OCI-M1 (cell line): ENCODE measurements around the gene IRF8.
"Not testable (repeated sequence)": the region's sequence is repeated elsewhere in the genome, so short reads cannot be mapped to it uniquely, and the experiment has no call there.

ENCODE experiments used
- DNase-seq: peaks from one replicate; lab custom pipeline; 2025; lab: John Stamatoyannopoulos, UW

IRF8 gene, protein sequence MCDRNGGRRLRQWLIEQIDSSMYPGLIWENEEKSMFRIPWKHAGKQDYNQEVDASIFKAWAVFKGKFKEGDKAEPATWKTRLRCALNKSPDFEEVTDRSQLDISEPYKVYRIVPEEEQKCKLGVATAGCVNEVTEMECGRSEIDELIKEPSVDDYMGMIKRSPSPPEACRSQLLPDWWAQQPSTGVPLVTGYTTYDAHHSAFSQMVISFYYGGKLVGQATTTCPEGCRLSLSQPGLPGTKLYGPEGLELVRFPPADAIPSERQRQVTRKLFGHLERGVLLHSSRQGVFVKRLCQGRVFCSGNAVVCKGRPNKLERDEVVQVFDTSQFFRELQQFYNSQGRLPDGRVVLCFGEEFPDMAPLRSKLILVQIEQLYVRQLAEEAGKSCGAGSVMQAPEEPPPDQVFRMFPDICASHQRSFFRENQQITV

DNA sequence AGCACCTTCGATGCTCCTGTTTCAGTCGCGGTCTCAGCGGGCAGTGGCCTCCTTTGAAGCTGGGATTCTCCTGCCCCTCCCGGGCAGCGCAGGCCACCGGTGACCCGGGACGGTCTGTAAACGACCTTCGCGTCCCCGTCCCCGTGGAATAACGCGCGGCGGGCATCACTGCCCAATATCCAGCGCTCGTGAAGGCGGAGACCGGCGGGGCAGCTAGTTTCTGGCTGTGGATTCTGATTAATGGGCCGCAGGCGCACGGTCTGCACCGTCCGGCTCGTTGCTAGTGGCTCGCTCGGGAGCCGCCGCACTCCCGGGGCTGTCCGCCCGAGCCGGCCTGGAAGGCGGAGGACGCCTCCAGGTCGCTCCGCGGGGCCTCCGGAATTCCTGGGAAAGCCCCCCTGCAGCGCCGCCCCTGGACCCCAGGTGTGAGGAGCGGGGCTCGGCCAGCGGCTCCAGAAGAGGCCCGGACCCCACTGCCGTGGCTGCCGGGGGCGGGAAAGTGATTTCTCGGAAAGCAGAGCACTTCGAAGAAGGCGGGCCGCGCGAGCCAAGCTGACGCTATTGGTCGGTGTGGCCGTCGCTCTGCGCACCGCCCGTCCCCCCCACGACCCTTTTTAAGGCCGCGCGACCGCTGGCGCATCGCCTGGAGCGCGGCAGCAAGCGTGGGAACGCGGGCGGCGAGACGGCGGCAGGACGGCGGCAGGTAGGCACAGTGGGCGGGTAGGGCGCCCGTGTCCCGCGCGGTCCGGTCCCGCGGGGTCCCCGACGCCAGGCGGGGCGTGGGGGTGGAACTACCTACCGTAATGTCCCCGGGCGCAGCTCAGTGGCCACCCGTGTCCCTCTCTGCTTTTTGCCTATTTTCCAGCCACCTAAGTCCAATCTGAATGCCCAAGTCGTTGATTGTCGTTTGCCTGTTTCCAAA lies at the start of gene IRF8:
Gene IRF8 (plus strand): TSS at position 642 of the 922 bp plus-strand sequence. CDS start 3,854 bp downstream, outside the sequence.
- DNase-seq = no peak

DNA sequence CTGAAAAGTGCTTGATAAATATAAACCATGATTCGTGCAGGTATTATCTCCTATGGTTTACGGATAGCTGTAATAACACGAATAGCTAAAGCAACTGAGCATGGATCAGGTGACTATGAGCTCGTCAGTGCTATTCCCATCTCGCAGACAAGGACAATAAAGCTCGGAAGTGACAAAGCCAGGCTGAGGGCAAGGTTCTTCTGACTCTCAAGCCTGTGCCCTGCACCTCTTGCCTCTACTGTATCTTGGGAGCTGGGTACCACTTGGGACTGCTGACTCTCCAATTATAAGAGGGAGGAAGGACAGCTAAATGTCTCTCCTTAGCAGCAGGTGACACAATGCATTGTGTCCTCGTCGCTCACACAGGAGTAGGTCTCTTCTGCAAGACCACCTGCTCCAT lies 49.6 kb upstream of the IRF8 start:
- DNase-seq = no peak

DNA sequence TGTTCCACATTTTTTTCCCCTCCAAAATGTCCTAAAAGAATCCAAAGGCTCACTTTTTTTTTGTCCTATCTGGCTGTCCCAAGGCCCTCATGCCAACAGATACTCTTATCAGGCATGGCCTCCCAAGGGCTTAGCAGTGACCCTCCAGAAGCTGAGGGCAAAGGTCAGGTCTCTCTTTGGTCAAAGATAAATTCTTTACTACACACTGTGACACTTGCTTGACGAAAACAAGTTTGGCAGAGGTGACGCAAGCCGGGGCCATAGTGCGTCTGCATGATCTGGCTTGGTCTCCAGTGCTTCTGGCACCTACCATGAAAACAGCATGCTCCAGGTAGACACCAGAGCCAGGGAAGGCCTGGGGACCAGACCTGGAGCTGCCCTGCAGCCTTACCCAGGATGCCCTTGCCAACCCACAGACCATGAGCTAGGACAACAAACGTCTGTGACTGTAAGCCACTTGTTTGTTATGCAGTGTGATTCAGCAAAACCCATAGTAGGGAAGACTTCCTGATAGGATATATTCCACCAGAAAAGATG lies 48.5 kb upstream of the IRF8 start:
- no peak for DNase-seq

DNA sequence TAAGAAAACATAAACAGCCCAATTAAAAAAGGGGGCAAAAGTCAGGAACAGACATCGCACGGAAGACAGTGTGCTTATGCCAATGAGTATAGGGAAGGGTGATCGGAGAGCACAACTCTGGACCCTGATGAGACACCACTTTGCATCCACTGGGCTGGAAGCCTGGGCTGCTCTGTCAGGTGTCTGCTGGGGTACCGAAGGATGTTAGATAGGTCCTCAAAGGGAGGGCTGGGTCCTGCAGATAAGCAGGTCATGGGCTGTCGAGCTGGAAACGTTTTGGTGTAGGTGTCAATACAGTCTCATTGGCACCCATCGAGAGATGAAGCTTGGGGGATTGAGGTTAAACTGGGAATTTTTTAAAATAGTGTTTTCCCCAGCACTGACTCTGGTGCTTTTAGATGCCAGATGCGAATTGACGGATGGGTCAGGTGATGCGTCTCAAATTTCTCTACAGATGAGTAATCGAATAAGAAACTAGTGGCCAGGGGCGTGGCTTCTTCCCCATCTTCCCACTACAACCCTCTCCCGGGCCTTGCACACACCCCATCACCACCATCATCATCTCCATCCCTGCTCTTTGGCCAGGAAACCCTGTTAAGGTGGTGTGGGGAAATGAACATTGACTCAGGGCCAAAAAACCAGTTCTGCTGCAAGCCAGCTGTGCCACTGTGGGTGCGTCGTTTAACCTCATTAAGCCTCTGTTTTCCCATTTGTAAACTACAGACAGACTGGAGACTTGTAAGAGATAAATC lies 47.8 kb upstream of the IRF8 start:
- DNase-seq = no peak

DNA sequence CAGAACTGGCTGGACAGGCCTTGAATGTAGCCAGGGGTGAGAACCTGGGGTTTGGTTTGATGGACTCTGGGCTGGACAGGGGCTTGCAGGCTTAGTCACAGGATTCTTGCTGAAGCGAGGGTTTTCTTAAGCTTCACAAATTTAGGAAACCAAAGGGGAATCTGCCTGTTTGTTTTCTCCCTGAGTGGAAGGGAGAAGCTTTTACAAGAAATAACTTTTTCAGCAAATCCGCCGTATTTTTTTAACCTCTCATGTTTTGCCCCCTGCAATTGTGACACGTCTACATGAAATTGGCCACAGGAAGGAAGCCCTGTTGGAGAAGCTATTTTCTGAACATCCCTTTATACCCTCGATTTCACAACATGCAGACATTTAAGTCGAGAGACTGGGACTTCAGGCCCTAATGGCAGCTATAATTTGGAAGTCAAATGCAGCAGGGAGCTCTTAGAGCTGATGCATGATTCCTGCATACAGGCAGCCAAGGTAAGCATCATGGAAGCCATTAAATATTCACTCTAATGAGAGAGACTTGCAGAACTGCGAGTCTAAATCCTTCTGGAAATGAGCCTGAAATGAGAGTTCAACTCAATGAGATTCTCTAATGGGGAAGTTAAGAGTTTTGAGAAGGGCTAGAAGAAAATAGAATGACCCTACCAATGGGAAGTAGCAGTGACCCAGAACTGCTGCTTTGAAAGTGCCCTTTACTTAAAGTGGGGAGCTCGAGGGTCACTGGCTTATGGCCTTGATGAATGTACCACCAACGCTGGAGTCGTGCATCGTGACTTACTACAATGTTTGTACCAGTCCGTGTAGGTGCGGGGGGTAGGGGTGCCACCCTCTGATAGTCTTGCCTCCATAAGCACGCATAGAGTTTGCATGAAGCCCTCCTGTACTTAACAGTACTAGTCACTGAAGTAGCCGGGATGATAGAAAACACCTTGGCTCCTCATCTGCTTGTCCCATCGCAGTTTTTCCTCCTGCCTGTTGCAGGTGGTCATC lies 45.1 kb upstream of the IRF8 start:
- no peak for DNase-seq

DNA sequence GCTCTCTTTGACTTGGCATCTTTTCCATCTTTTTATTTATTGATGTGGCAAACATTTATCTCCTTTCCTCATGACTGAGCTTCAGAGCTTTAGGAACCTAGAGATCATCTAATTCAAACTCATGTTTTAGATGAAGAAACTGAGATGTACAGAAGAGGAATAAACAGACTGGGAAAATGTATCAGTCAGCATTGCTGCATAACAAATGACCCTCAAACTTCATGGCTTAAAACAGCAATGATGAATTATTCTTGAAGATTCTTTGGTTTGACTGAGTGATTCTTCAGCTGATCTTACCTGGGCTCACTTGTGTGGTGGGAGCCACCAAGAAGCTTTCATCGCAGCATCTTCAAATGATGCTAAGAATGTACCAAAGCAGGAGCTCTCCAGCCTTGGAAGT lies 44.0 kb upstream of the IRF8 start:
- no peak for DNase-seq

DNA sequence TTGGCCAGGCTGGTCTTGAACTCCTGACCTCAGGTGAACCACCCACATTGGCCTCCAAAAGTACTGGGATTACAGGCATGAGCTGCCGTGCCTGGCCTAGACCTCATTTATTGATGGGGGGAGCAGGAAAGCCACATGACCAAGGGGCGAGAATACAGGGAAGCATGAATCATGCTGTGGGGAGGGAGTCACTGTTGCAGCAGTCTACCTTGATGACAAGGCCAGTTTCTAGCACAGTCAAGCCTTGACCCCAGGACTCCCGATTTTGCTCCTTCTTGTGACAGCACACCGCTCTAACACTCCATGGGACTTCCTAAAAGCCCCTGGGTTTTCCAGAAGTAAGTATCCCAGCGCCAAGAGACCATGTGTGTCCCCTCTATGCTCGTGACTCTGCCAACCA lies 42.9 kb upstream of the IRF8 start:
- no peak for DNase-seq

DNA sequence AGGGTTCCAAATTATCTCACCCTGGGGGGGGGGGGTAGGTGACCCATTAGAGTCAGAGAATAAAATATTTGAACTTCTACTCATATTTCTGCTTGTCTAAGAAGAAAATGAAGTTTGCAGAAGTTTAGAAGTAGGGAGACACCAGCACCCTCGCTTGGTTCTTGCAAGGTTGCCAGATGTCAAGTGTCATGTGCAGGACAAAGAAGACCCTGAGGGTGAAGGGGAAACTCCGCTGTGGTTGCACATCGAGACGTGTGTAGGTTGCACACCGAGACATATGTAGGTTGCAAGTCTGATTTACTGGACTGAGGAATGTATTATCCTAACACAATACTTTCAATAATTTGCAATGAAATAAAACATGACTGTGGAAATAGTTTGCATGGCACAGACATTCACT lies 42.4 kb upstream of the IRF8 start:
- no peak for DNase-seq

DNA sequence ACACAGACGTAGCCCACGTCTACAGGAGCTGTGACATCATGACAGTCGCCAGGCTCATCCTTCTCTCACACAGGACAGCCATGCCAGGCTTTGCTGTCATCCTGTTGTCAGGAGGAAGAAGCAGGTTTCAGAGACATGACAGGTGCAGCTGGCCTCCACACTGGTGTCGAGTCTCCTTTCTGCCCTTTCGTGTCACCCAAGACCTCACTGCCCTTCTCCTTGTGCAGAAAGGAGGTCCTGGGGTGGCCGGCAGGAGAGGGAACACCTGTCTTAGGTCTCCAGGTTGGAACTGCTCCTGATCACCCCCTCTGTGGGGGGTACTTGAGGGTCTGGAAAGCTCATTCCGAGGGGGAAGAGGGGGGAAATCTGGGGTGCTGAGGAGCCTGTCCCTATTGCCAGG lies 41.6 kb upstream of the IRF8 start:
- DNase-seq = no peak

DNA sequence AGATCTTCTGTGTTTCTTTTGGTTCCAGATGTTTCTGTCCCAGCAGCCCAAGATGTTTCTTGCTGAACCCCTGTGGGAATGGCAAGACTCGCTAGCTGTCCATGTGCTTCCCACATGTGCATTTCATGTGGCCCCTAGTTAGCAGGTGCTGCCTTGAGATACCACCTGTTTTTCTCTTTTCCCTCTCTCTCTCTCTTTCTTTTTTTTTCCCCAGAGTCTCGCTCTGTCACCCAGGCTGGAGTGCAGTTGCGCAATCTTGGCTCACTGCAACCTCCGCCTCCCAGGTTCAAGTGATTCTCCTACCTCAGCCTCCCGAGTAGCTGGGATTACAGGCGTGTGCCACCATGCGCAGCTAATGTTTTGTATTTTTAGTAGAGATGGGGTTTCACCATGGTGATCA lies 40.4 kb upstream of the IRF8 start:
- DNase-seq = not testable (repeated sequence)

DNA sequence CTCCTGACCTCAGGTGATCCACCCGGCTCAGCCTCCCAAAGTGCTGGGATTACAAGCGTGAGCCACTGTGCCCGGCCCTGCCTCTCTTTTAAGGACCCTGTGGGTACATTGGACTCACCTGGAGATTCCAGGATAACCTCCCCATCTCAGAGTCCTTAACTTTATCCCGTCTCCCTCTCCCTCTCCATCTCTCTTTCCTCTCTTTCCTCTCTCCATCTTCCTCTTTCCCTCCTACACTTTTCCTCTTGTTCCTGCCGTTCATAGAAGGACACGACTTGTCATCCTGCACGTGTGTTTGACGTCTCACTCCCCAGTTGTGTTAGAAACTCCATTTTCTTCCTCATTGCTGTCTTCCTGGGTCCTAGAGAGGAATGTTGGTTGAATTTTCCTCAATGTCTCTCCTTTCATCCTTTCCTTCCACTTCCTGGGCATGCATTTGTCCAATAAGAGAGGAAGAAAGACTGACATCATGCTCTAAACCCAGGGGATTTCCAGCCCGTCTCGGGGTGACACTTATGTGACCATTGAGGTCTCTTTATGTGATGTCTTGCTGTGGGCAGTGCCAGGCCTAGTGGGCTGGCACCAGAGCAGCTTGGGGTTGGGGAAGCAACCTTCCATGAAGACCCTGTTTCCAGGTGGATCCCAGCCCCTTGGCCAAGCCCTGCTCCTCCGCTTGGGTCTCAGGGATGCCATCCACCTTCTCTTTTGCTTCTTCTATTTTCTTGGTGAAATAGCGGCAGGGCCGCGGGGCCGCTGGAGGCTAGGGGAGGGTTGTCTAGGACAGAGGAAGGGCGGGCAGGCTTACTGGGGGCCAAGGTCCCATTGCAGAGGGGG lies 39.8 kb upstream of the IRF8 start:
- DNase-seq = no peak

DNA sequence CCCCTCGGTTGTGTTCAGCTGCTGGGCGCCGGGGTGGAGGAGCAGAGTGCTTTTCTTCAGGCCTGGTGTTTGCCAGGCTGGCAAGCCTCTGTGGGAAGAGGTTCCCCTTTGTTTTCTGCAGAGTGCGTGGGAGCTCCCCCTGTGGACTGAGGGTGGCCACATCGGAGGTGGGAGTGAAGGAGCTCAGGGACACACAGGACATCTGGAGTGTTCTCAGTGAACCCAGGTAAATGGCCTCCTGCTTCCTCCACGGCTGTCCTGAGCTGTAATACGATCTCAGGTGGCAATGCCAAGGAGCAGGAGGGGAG lies 39.2 kb upstream of the IRF8 start:
- no peak for DNase-seq

DNA sequence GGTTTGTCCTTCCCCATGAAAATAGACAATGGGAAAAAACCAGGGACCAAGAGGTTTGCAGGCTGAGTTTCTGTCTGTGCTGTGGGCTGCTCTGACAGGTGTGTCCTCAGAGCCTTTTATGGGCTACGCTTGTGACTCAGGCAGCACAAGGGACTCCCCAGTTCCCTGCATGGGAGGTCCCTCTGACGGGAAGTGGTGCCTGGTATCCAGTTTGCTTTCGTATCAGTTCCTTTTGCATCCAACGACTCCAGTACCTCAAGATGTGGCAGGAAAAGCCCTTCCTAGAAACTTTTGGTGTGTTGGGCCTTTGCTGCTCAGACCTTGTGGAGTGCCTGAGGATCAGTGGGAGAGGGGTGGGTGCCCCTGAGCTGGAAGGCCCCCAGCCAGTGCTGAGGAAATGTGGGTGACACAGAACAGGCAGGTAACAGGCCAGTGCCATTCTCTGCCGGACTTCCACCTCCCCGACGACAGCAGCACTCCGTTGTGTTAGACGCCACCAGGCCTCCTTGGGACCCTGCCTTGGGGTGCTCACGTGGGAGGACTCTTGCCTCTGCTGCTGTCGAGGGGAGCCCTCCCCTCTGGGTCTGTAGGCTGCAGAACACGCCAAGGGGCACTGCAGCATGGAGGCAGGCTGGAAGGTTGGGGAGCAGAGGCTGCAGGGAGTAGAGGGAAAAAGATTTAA lies 38.4 kb upstream of the IRF8 start:
- no peak for DNase-seq

DNA sequence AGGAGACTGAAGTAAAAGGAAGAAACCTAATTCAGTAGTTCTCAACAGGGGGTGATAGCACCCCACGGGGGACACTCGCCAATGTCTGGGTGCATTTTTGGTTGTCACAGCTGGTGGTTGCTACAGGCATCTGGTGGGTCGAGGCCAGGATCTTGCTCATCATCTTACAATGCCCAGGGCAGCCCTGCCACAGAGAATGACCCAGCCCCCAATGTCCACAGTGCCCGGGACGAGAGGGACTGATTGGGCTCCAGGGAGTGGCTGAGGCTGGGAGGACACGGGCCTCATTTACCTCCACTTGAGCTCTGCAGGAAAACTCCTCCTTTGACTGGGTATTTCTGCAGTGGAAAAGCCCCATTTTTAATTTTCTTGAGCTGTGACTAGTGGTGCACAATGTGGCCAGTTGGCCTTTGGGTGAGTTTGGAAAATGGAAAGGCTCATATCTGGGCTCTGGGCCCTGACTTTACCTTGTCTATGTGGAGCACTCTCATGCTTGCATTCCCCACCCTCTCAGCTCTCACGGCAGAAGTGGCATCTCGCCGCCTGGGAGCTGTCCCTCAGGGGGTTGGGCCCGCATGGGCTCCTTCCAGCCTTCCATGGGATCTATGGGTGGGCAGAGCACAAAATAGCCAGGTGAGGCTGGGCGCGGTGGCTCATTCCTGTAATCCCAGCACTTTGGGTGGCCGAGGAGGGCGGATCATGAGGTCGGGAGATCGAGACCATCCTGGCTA lies 37.7 kb upstream of the IRF8 start:
- no peak for DNase-seq

DNA sequence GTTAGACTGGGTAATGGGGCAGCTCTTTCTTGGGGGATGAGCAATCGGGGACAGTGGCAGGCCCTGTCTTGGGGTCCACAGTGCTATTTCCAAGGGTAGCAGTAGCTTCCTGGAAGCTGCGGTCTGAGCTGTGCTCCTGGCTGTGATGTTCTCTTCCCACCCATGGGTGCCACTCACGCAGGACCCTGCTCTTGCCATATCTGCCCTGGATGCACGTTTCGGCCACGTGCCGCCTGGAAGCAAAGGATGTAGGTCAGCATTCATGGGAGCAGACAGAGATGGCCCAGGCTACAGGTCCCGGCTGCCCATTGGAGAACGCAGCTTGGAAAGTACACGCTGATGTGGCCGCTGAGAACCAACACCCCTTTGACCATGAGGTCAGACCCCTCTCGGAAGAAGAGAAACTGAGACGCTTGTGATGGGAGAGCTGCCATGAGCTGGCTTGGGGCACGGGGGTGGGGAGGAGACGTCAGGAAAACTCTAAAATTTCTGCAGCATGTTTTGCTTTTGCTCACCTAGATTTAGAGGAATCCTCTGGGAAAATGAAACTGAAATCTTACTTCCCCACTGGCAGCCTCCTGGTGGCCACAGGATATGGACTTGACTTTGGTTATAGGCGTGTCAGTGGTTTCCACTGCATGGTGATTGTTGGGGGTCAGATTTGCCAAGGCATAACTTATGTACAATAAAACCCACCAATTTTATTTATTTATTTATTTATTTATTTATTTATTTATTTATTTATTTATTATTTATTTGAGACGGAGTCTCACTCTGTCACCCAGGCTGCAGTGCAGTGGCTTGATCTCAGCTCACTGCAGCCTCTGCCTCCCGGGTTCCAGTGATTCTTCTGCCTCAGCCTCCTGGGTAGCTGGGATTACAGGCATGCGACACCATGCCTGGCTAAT lies 36.2 kb upstream of the IRF8 start:
- peak; percentile 3 for DNase-seq

DNA sequence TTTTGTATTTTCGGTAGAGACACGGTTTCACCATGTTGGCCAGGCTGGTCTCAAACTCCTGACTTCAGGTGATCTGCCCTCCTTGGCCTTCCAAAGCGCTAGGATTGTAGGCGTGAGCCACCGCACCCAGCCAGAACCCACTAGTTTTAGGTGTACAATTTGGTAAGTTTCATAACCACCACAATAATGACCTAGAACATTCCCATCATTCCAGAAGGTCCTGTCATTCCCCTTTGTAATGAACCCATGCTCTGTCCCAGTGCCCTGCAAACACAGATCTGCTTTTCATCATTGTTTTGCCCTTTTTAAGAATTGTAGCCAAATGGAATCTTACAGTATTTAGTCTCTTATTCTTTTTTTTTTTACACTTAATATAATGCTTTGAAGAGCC lies 35.6 kb upstream of the IRF8 start:
- DNase-seq = no peak

DNA sequence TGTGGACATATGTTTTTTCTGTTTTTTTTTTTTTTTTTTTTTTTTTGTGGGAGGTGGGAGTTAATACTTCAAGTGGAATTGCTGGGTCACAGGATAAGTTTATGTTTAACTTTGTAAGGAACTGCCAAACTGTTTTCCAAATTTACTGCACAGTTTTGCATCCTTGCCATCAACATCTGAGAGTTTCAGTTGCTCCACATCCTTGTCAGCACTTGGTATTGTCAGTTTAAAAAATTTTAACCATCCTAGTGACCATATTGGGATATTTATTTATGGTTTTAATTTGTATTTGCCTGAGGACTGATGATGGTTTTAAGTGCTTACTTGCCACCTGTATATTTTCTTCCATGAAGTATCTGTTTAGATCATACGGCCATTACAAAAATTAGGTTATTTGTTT lies 34.0 kb upstream of the IRF8 start:
- DNase-seq = no peak

DNA sequence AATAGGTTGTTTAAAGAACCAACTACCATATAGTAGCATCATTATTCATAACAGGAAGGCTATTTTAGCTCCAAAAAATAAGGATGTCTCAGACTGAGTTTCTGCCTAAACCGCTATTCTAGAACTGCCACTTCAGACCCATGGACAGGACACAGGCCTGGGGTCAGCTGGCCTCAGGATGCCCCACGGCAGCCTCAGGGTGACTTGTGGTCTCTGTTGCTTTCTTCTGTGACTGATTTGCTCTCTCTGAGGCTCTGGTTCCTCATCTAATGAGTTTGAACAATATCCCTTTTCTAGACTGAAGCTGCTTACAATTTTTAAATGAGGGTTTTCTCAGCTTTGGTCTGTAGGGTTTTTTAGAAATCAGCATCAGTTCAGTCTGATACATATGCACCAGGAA lies 31.8 kb upstream of the IRF8 start:
- no peak for DNase-seq
